Endometrial microvascular endothelial cells (primary cell): ENCODE data around the gene SUGP2. TPM values are rescaled to one million over a fixed set of nuclear protein-coding genes. Genes with fewer than 3 reads are reported as not detected.

ENCODE experiments used
- in situ Hi-C: cut with HindIII; loops from 2 replicates; pipeline ENCODE4 v1.10.0; 2017; ENCODE audit warnings: low sequenced_read_pairs, low pct_unique_long_range_greater_than_20kb; ENCODE audit errors: inconsistent ontology term
- total RNA-seq: library from RNA; depleted of rRNA; stranded (reverse); fragments of >200 nt; gene quantifications from one replicate; pipeline ENCODE4 v1.2.3, GENCODE V29; 2015; ENCODE audit errors: inconsistent ontology term

SUGP2 gene
- 19.5 TPM for total RNA-seq

DNA sequence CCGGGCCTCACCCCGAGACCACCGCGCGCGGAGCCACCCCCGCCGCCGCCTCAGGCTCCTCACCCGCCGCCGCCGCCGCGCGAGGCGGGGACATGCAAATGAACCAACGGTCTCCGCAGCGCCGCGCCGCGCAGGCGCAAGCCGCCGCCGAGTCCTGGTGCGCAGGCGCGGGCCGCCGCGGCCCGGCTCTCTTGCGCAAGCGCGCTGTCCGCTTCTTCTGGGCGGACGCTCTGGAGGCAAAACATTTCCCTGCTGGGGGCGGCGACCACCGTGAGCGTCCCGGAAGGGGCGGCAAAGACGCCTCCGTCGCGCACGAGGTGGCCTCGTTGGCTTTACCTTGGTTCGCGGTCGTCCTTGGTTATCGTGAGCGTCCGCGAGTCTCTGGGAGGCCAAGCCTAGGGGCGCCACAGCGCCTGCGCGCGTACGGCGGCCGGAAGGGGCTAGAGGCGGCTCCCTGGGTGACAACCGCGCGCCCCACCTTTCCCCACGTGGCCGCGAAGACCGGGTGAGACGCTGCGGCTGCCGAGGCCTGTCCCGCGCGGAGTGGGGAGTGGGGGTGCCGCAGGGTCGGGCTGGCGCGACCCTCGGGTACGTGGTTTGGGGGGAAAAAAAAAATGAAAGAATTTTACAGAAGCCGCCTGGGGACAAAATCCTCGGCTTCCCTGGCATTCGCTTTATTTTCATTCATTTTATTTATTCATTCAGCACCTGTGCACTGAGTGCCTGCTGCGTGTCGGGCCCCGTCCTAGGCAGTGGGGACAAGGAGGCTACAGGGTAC, at the start of gene SUGP2, which contains the start of gene ARMC6:
SUGP2 (minus strand) TSS at position 92 of the 778 bp plus-strand sequence. CDS start 2,446 bp downstream, outside the sequence.
ARMC6 (plus strand) TSS at position 178 of the 778 bp plus-strand sequence. CDS start 607 bp downstream, outside the sequence.
- in situ Hi-C loops: no loop called here

DNA sequence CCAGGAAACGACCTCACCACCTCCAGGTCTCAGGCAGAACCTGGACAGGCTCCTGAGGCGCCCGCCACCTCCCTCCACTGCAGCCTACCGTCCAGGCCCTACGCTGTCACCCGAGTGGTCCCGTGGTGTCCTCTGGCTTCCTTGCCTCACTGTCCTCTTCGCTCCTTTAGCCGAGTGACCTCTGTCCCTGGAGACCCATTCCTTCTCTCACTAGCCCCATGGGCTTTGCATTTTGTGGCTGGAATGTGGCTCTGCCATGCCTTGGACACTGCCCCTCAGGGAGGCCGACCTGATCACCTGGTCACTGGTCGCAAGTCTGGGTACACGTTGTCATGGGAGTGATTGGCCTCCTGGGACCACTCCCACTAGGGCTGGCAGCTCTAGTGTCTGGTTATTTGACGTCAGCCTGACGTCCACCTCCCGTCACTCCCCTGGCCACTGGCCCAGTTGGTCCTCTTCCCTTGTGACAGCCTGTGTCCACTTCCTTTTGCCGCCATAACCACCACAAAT, 48.4 kb upstream of the SUGP2 start:
- in situ Hi-C loops: no loop called here

DNA sequence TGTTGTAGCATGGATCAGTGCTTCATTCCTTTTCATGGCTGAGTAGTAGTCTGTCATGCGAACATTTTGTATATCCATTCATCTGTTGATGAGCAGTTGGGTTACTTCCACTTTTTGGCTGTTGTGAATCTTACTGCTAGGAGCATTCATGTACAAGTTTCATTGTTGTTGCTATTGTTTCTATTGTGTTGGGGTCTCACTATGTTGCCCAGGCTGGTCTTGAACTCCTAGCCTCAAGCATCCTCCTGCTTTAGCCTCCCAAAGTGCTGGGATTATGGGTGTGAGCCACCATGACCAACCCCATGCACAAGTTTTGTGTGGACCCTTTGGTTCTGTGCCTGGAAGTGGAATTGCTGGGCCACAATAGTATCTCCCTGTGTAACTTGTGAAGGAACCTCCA, 46.3 kb upstream of the SUGP2 start:
- in situ Hi-C loops: no loop called here

DNA sequence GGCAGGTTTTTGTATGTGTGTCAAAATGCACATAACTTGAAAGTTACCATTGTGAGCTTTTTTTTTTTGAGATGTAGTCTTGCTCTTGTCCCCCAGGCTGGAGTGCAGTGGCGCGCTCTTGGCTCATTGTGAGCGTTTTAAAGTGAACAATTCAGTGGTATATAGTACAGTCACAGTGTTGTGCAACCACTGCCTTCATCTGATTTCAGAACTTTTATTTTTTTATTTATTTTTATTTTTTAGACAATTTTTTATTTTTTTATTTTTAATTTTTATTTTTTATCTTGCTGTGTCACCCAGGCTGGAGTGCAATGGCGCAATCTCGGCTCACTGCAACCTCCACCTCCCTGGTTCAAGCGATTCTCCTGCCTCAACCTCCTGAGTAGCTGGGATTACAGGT, 45.5 kb upstream of the SUGP2 start:
- in situ Hi-C loops: no loop called here

DNA sequence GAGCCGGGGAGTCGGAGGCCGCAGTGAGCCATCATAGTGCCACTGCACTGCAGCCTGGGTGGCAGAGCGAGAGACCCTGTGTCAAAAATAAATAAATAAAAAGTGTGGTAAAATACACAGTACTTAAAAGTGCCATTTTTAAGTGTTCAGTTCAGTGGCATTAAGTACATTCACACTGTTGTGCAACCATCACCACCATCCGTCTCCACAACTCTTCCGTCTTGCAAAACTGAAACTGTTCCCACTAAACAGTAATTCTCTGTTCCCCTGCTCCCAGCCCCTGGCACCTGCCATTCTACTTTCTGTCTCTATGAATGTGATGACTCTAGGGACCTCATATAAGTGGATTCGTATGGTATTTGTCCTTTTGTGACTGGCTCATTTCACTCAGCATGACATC, 43.8 kb upstream of the SUGP2 start:
- in situ Hi-C loops: no loop called here

DNA sequence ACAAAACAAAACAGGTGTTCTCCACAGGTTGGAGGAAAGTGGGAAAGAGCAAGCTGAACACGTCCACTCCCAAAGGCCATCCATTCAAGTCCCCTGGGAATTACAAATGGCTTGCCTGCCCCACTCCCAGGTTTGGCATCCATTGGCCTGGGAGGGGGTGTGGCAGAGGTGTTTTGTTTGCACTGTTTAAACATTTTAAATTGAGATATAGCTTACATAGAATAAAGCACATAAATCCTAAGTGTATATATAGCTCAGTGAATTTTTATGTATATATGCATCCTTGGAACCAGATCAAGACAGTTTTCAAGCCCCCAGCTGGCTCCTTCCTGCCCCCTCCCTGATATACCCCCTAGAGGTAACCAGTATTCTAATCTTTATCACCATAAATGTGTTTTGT, 43.2 kb upstream of the SUGP2 start:
- in situ Hi-C loops: no loop called here

DNA sequence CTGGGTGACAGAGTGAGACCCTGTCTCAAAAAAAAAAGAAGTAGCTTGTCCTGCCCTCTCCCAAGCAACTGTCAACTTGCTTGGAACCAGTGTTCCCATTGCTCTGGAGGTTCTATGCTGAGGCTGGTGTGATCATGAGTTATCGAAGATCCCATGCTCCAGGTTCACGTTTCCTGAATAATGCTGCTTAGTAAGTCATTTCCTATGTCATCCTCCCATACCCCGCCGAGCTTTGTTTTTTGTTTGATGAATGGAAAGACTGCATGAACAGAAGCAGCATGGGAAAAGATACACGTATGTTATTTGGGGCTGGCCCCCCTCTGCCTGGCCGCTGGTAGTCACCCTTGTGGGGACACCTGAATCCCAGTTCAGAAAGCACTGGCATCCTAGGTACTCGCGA, 41.8 kb upstream of the SUGP2 start:
- in situ Hi-C loops: no loop called here

DNA sequence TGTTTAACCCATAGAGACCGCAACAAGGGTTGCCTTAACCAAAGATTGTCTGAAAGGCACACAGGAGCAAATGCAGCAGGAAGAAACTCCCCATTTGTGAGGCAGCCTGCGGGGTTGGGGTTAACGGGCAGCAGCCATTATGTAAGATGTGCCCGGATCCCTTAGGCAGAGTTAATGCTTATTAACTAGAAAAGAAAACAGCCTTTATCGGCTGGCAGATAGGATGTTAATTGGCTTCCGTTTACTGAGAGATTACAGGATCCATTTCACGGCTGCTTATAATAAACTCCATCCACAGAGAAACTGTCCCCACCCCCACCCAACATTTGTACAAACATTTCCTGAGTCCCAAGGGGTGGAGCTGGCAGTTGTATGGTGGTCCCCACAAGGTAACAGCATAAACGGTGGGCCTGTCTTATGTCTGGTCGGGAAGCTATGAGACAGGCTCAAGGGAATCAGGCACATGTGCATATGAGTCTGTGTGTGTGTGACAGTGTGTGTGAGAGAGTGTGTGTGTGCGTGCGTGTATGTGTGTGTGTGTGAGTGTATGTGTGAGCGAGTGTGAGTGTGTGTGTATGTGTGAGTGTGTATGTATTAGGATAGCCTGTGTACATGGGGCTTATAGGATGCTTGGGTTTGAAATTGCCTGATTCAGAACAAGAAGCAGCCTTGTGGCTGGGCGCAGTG, 41.0 kb upstream of the SUGP2 start:
- in situ Hi-C loops: no loop called here

DNA sequence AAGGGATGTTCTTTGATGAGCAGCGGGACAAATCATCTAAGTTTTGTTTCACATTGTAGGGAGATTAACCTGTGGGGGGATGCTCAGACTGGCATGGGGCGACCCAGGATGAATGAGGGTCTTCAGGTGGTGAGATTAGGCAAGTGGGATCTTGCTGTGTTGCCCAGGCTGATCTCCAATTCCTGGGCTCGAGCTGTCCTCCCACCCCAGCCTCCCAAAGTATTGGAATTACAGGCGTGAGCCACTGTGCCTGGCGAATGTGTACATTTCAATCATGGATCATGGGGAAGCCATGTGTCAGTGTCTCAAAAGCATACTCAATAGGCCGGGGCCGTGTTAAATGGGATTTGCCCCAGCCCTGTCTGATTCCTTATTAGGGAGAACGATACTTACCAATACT, 38.6 kb upstream of the SUGP2 start:
- in situ Hi-C loops: no loop called here

DNA sequence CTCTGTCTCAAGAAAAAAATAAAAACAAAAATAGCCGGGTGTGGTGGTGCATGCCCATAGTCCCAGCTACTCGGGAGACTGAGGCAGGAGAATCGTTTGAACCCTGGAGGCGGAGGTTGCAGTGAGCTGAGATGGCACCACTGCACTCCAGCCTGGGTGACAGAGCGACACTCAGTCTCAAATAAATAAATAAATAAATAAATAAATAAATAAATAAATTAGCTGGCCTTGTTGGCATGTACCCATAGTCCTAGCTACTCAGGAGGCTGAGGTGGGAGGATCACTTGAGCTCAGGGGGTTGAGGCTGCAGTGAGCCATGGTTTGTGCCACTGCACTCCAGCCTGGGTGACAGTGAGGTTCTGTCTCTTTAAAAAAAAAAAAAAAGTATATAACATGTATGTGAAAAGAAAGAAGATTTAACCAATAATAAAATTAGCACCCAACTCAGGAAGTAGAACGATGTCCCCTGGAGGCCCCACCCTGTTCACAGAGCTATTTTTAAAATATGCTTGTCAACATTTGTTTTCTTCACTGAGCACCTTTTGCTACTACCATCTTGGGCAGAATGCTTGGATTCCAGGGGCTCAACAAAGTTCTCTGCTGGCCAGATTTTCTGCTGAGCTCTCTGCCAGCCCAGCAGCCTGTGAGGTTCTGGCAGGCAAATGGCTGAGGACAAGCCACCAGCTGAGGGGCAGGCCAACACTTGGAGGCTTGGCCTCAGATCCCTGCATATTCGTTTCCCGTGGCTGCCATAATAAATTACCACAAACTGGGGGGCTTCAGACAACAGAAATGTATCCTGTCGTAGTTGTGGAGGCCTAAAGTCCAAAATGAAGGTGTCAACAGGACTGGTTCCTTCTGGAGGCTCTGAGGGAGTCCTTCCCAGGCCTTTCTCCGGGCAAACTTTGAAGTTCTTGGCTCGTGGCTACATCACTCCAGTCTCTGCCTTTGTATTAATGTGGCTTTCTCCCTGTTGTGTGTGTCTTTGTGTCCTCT, 35.6 kb upstream of the SUGP2 start:
- in situ Hi-C loops: no loop called here

DNA sequence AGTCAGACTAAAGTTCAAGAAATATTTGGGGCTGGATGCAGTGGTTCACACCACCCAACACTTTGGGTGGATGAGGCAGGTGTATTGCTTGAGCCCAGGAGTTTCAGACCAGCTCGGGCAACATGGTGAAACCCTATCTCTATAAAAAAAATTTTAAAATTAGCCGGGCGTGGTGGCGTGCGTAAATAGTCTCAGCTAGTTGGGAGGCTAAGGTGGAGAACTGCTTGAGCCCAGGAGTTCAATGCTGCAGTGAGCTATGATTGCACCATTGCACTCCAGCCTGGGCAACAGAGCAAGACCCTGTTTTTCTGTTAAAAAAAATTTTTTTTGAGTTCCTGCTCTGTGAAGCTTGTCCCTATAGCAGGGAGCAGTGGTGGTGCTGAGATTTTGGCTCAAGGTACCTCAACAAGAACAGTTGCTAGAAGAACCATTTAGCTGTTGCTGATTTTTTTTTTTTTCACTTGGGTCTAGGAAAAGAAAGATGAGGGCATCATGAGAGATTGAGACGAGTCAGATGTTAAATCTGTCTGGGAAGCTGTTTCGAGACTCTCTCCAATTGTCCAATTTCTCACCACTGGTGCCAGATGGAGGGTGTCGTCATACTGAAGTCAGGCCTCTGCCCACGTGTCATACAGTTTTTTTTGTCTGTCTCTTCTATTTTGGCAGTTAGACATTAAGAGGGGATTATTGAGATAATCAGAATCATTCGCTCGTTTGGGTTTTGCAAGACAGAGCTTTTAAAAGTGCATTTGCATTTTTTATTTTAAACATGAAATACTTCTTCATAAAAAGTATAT, 34.2 kb upstream of the SUGP2 start:
- in situ Hi-C loops: no loop called here

DNA sequence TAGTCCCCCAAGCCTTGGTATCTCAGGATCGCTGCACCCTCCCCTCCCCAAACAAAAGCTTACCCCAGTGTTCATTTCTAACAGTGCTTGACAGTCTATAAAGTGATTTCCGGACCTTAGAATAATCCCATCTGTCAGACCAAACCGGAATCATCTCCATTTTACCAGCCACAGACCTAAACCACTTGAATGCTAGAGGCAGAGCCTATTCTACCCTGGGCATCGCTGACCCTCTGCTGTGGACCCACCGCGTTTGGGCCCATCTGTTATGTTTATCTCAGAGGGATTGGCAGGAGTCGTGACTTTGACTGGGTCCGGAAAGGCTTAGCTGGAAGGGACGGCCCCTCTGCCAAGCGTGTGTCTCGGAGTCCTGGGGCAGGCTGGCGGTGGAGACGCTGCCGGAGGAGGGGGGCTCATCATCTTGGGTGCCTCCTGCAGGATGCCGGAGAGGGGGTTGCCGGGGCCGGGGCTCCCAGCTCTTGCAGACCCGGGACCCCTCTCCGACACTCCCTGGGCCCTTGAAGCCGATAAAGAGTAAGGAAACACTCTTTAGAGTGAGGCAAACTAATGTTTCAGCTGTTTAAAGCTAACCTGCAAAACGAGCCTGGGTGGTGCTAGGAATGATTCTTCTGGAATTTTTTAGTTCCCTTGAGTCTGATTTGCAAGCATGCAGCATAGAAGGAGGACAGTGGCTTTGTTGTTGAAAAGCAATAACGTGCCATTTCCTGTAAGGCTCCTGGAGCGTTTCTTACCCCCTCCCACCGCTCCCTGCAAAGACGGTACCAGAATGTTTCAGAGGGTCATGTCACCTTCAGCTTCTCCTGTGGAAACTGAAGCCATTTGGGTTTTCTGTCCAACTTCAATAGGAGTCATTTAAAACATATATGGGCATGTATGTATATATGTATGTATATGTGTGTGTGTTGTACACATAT, 31.8 kb upstream of the SUGP2 start:
- in situ Hi-C loops: no loop called here

DNA sequence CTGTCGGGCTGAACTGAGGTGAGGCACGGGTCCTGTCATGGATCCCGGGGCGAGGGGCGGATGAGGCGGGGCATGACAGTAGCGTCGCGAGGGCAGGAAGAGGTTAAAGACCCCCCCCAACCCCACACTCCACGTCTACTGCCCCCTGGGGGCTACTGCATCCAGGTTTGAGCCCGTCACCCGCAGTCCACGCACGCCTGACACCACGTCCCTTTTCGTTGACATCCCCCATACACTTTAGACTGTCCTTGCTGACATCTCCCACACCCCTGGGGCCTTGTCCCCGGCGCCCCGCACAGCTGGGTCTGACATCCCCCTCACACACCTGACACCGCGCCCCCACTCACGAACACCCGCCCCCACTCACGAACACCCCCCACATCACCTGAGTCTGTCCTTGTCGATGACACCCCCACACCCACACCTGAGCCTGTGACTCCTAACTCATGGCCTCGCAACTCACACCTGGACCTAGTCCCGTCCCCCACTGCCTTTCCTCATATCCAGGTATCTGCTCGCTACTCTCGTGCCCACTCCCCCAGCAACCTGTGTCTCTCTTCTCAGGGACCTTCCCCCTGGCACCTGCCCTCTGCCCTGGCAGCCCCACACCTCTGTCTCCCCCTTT, 30.9 kb upstream of the SUGP2 start:
- in situ Hi-C loops: no loop called here

DNA sequence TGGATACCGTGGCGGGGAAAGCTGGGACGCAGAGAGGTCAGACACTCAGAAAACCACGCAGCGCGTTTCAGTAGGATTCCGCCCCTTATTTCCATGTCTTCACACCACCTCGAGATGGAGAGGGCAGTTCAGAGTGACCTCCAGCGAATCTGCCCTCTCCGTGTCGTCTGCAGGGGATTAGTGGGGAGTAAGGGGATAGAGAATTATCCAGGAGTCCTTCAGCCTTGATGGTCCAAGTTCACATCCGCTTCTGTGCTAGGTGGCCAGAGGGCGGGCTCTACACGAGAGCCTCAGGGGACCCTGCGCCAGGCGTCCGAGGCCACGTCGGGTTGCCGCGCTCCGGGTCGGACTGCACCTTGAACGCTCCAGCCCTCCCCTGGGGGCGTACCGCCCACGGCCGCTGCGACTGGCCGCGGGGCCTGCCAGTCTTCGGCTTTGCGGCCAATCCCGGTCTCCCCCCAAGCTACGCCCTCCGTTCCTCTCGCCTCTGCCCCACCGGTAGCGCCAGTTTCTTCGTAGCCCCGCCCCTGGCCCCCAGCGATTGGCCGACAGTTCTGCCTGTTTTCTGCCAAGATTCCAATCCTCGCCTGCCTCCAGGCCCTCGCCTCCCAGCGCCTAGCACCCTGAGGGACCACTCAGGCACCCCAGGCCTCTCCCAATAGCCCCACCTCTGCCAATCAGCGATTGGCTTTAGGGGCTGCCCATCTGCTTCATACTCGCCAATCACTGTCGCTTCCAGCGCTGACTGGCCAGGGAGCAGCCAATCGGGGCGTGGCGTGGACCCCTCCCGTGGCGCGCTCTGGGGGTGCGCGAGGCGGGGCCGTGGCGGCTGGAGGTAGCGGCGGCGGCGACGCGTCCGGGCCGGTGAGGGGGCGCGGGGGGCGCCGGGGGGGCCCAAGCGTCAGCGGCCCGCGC, 30.1 kb upstream of the SUGP2 start, which contains the start of gene SLC25A42:
SLC25A42 (plus strand) TSS at position 812 of the 915 bp plus-strand sequence. CDS start 32,131 bp downstream, outside the sequence.
- in situ Hi-C loops: no loop called here

DNA sequence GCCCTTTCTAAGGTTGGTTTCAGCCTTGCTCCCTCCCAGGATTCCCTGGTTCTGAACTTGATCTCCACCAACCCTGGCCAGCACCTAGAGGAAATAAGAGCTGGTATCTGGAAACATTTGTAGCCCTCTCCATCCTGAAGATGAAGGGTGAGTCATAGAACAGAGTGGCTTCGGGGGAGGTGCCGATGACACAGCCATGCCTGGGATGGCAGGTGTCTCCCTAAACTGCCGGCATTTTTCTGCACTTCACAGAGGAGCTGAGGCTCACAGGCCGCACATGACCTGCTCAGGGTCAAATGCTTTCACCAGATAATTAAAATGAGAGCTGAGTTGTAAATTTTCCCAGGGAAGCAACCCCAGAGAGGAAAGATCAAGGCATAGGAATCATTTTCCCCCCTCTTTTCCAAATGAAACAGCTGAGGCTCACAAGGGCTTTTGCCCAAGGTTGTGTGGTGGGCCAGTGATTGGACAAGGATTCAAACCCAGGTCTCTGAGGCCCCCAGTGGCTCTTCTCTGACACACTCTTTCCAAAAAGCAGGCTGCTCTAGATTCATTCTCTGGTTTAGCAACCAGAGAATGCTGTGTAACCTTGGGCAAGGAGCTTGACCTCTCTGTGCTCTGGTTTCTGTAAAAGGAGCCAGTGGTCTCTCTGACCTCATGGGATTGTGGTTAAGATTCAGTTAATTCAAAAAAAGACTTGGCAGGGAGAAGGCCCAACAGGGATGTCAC, 29.3 kb upstream of the SUGP2 start:
- in situ Hi-C loops: no loop called here
